ENCODE data around the gene PTGES3L.

PTGES3L gene

DNA sequence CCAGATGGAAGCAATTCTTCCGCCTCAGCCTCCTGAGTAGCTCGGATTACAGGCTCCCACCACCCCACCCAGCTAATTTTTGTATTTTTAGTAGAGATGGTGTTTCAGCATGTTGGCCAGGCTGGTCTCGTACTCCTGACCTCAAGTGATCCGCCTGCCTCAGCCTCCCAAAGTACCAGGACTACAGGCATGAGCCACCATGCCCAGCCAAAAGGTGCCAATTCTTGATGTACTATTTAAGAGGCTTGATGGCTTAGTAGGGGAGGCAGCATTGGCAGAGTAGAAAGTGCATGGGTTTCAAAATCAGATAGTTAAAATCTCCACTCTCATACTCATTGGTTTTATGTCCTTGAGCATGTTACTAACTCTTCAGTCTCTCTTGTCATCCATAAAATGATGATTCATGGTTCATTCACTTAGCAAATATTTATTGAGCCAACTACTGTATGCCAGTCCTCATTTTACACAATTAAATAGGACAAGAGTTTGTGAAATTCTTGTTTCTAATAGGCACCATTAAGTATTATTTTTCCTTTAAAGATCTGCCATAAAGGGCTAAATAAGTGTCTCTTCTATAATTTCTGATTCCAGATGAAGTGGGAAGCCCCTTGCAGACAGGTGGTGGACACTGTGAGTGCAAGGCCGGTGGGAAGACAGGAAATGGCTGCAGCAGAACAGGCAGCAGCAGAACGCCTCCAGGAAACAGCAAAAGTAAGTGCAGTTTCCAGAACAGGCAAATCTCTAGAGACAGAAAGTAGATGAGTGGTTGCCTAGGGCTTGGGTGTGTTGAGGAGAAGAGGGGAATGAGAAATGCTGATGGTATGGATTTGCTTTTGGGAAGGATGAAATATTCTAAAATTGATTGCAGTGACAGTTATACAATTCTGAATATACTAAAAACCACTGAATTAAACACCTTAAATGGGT, 10.1 kb upstream of the PTGES3L start:
- Histone ChIP-seq H2BK12ac (ENCODE audit: low read length in 2 of 2) (no peak overlapping the region), H3K27me3 (ENCODE audit: control insufficient read depth in 1 of 2, insufficient read depth in 1 of 2, low read length in 2 of 2) (no peaks in the 10 kb centered on the region), H3K4me2 (ENCODE audit: low read length, poor library complexity, severe bottlenecking) (no peak overlapping the region), H3K14ac (ENCODE audit: low read length in 2 of 2) (no peak overlapping the region), H3K4me3 (ENCODE audit: insufficient read depth in 1 of 2, low read depth in 1 of 2, low read length in 2 of 2) (peak overlapping the region in 1 of 2 experiments; percentile 21), H3K9me3 (ENCODE audit: control insufficient read depth, low read length) (no peaks in the 10 kb centered on the region), H3K36me3 (ENCODE audit: control insufficient read depth in 1 of 2, insufficient read depth in 2 of 2, low read depth in 1 of 2, low read length in 2 of 2) (peaks cover 49 to 73% of the 10 kb centered on the region in 2 experiments), H2AK5ac (ENCODE audit: low read length, severe bottlenecking) (no peak overlapping the region), H3K9ac (ENCODE audit: low read length) (peak overlapping the region; percentile 44), H4K8ac (ENCODE audit: low read length) (no peak overlapping the region), H3K4me1 (ENCODE audit: control insufficient read depth, insufficient read depth, low read depth, low read length) (peaks cover 2% of the 10 kb centered on the region), H2BK5ac (ENCODE audit: low read depth, low read length, poor library complexity, severe bottlenecking) (no peak overlapping the region), H3K27ac (ENCODE audit: low read length, poor library complexity, severe bottlenecking) (peak overlapping the region; percentile 51), H2BK120ac (ENCODE audit: low read depth, low read length) (no peak overlapping the region), H3K23ac (ENCODE audit: low read length in 2 of 2) (no peak overlapping the region), H3K18ac (ENCODE audit: low read depth in 1 of 2, low read length in 2 of 2) (no peak overlapping the region), H2AFZ (ENCODE audit: low read depth, low read length) (no peak overlapping the region), H3K4ac (ENCODE audit: low read depth in 1 of 2, low read length in 2 of 2) (no peak overlapping the region), H2BK15ac (ENCODE audit: low read depth, poor library complexity, severe bottlenecking) (no peak overlapping the region), H4K91ac (ENCODE audit: low read length) (no peak overlapping the region), H3K79me1 (replicated peaks; ENCODE audit: low read length, poor library complexity, severe bottlenecking) (peaks cover 18% of the 10 kb centered on the region)
- no peak for DNase-seq
- 73% methylated on average over 4 of the region's 6 CpGs for WGBS

DNA sequence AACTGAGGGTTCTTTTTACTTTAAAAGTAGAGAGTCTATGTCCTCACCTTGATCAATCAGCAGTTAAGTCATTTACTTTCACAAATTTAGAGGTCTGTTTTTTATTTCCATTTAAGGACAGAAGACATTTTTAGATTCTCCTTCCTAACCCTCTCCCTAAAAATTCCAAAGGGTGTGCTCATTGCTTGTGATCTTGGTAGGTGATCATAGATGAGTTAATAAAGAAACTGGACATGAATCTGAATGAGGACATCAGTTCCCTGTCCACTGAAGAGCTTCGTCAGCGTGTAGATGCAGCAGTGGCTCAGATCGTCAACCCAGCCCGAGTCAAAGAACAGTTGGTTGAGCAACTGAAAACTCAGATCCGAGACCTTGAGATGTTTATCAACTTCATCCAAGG, 9.3 kb upstream of the PTGES3L start:
- Histone ChIP-seq H3K27ac (ENCODE audit: low read length, poor library complexity, severe bottlenecking) (no peak overlapping the region), H4K8ac (ENCODE audit: low read length) (no peak overlapping the region), H3K27me3 (ENCODE audit: control insufficient read depth in 1 of 2, insufficient read depth in 1 of 2, low read length in 2 of 2) (no peaks in the 10 kb centered on the region), H3K18ac (ENCODE audit: low read depth in 1 of 2, low read length in 2 of 2) (no peak overlapping the region), H2BK12ac (ENCODE audit: low read length in 2 of 2) (no peak overlapping the region), H3K79me1 (replicated peaks; ENCODE audit: low read length, poor library complexity, severe bottlenecking) (peaks cover 18% of the 10 kb centered on the region), H3K9ac (ENCODE audit: low read length) (peak overlapping the region; percentile 44), H3K4me1 (ENCODE audit: control insufficient read depth, insufficient read depth, low read depth, low read length) (peaks cover 2% of the 10 kb centered on the region), H2BK120ac (ENCODE audit: low read depth, low read length) (no peak overlapping the region), H4K91ac (ENCODE audit: low read length) (no peak overlapping the region), H3K23ac (ENCODE audit: low read length in 2 of 2) (no peak overlapping the region), H2AK5ac (ENCODE audit: low read length, severe bottlenecking) (no peak overlapping the region), H2BK5ac (ENCODE audit: low read depth, low read length, poor library complexity, severe bottlenecking) (no peak overlapping the region), H3K4ac (ENCODE audit: low read depth in 1 of 2, low read length in 2 of 2) (no peak overlapping the region), H3K36me3 (ENCODE audit: control insufficient read depth in 1 of 2, insufficient read depth in 2 of 2, low read depth in 1 of 2, low read length in 2 of 2) (peaks cover 52 to 66% of the 10 kb centered on the region in 2 experiments), H2BK15ac (ENCODE audit: low read depth, poor library complexity, severe bottlenecking) (no peak overlapping the region), H2AFZ (ENCODE audit: low read depth, low read length) (no peak overlapping the region), H3K4me3 (ENCODE audit: insufficient read depth in 1 of 2, low read depth in 1 of 2, low read length in 2 of 2) (peak overlapping the region in 1 of 2 experiments; percentile 21), H3K14ac (ENCODE audit: low read length in 2 of 2) (no peak overlapping the region), H3K4me2 (ENCODE audit: low read length, poor library complexity, severe bottlenecking) (no peak overlapping the region), H3K9me3 (ENCODE audit: control insufficient read depth, low read length) (no peaks in the 10 kb centered on the region)
- DNase-seq, result no peak
- 89% methylated on average over 4 of the region's 5 CpGs for WGBS

- no CpG with 5 or more reads among the region's 1 CpG for WGBS
- H2BK12ac ChIP-seq (ENCODE audit: low read length in 2 of 2), result no peak overlapping the region
- H3K9me3 ChIP-seq (ENCODE audit: control insufficient read depth, low read length), result no peaks in the 10 kb centered on the region
- H3K4me3 ChIP-seq (ENCODE audit: insufficient read depth in 1 of 2, low read depth in 1 of 2, low read length in 2 of 2), result no peak overlapping the region
- H3K23ac ChIP-seq (ENCODE audit: low read length in 2 of 2), result no peak overlapping the region
- no peak overlapping the region for H3K27ac ChIP-seq (ENCODE audit: low read length, poor library complexity, severe bottlenecking)
- H3K36me3 ChIP-seq (ENCODE audit: control insufficient read depth in 1 of 2, insufficient read depth in 2 of 2, low read depth in 1 of 2, low read length in 2 of 2), result peaks cover 26 to 35% of the 10 kb centered on the region in 2 experiments
- no peak overlapping the region for H2BK120ac ChIP-seq (ENCODE audit: low read depth, low read length)
- no peak overlapping the region for H4K8ac ChIP-seq (ENCODE audit: low read length)
- H3K14ac ChIP-seq (ENCODE audit: low read length in 2 of 2), result no peak overlapping the region
- no peak overlapping the region for H3K18ac ChIP-seq (ENCODE audit: low read depth in 1 of 2, low read length in 2 of 2)
- no peak for DNase-seq
- no peak overlapping the region for H3K4ac ChIP-seq (ENCODE audit: low read depth in 1 of 2, low read length in 2 of 2)
- H3K9ac ChIP-seq (ENCODE audit: low read length), result no peak overlapping the region
- H2AFZ ChIP-seq (ENCODE audit: low read depth, low read length), result no peak overlapping the region
- H3K27me3 ChIP-seq (ENCODE audit: control insufficient read depth in 1 of 2, insufficient read depth in 1 of 2, low read length in 2 of 2), result no peaks in the 10 kb centered on the region
- no peak overlapping the region for H2BK5ac ChIP-seq (ENCODE audit: low read depth, low read length, poor library complexity, severe bottlenecking)
- peaks cover 4% of the 10 kb centered on the region for H3K4me1 ChIP-seq (ENCODE audit: control insufficient read depth, insufficient read depth, low read depth, low read length)
- H2AK5ac ChIP-seq (ENCODE audit: low read length, severe bottlenecking), result no peak overlapping the region
- no peak overlapping the region for H3K4me2 ChIP-seq (ENCODE audit: low read length, poor library complexity, severe bottlenecking)
- H4K91ac ChIP-seq (ENCODE audit: low read length), result no peak overlapping the region
- no peak overlapping the region for H2BK15ac ChIP-seq (ENCODE audit: low read depth, poor library complexity, severe bottlenecking)
- peaks cover 14% of the 10 kb centered on the region for H3K79me1 ChIP-seq (replicated peaks; ENCODE audit: low read length, poor library complexity, severe bottlenecking)
Measured at GRCh38 chr17:42985225-42985624, 5.3 kb upstream of the PTGES3L start.

DNA sequence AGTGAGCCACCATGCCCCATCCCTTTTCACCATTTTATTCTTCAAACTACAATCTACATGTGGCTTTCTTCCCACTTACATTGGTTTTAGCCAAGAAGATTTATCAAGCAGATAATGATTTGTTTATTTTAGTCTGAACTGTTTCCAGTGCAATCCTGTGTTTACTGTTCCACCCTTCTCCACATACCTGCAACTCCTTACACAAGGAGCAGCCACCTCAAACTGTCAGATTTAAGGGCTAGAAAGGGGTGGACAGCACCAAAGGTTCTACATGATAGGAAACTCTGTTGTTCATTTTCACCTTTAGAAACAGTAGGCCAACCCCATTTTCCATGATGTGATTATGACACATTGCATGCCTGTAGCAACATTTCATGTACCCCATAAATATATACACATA, 2.4 kb upstream of the PTGES3L start:
- Histone ChIP-seq H3K4me2 (ENCODE audit: low read length, poor library complexity, severe bottlenecking) (no peak overlapping the region), H2AFZ (ENCODE audit: low read depth, low read length) (no peak overlapping the region), H2AK5ac (ENCODE audit: low read length, severe bottlenecking) (no peak overlapping the region), H3K9ac (ENCODE audit: low read length) (no peak overlapping the region), H4K8ac (ENCODE audit: low read length) (no peak overlapping the region), H3K14ac (ENCODE audit: low read length in 2 of 2) (no peak overlapping the region), H2BK15ac (ENCODE audit: low read depth, poor library complexity, severe bottlenecking) (no peak overlapping the region), H3K4me1 (ENCODE audit: control insufficient read depth, insufficient read depth, low read depth, low read length) (peaks cover 10% of the 10 kb centered on the region), H4K91ac (ENCODE audit: low read length) (no peak overlapping the region), H3K4me3 (ENCODE audit: insufficient read depth in 1 of 2, low read depth in 1 of 2, low read length in 2 of 2) (no peak overlapping the region), H3K4ac (ENCODE audit: low read depth in 1 of 2, low read length in 2 of 2) (no peak overlapping the region), H3K36me3 (ENCODE audit: control insufficient read depth in 1 of 2, insufficient read depth in 2 of 2, low read depth in 1 of 2, low read length in 2 of 2) (peaks cover 8 to 9% of the 10 kb centered on the region in 2 experiments), H3K18ac (ENCODE audit: low read depth in 1 of 2, low read length in 2 of 2) (no peak overlapping the region), H3K23ac (ENCODE audit: low read length in 2 of 2) (no peak overlapping the region), H3K79me1 (replicated peaks; ENCODE audit: low read length, poor library complexity, severe bottlenecking) (peaks cover 12% of the 10 kb centered on the region), H3K27me3 (ENCODE audit: control insufficient read depth in 1 of 2, insufficient read depth in 1 of 2, low read length in 2 of 2) (no peaks in the 10 kb centered on the region), H2BK120ac (ENCODE audit: low read depth, low read length) (no peak overlapping the region), H3K9me3 (ENCODE audit: control insufficient read depth, low read length) (no peaks in the 10 kb centered on the region), H3K27ac (ENCODE audit: low read length, poor library complexity, severe bottlenecking) (no peak overlapping the region), H2BK12ac (ENCODE audit: low read length in 2 of 2) (no peak overlapping the region), H2BK5ac (ENCODE audit: low read depth, low read length, poor library complexity, severe bottlenecking) (no peak overlapping the region)
- no peak for DNase-seq
